ENCODE results near the gene BTG3.

Gene BTG3

GRCh38 chr21:17585875-17586450 lies 26.7 kb downstream of the BTG3 start:
- peak; percentile 7 for DNase-seq (ENCODE audit: low spot score)

DNA sequence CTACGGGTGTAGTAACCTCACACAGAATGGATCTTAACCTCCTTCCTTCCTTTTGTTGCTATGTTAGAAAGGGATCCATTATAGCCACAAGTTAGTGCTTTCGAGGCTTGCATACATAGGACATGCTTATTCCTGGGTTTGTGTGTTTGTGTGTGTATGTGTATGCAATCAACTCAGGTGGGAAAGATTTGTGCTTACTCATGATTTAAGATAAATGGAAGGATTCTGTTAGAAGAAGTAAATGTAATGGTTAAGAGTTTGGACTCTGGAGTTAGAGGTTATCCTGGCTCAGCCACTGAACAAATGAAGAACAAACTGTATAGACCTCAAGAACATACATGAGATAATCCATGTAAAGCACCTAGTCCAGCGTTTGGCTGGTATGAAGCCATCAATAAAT lies 28.8 kb downstream of the BTG3 start:
- no peak for DNase-seq (ENCODE audit: low spot score)

GRCh38 chr21:17580319-17580718 lies 32.4 kb downstream of the BTG3 start:
- no peak for DNase-seq (ENCODE audit: low spot score)

- no peak for DNase-seq (ENCODE audit: low spot score)
Measured at GRCh38 chr21:17578876-17579275, 33.8 kb downstream of the BTG3 start.

DNA sequence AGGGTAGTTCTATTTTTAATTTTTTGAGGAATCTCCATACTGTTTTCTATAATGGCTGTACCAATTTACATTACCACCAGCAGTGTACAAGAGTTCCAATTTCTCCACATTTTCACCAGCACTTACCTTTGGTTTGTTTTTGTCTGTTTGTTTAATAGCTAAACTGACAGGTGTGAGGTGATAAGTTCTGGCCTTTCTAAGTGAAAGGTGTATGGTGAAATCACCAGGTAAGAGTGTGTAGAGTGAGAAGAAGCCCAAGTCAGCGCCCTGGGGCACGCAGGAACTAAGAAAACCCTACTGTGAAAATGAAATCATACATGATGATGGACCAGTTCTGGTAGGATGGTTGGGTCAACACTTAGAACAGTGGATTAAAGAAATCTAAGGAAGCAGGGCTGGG lies 34.5 kb downstream of the BTG3 start:
- DNase-seq (ENCODE audit: low spot score), result no peak

GRCh38 chr21:17577701-17578100 lies 35.0 kb downstream of the BTG3 start:
- DNase-seq (ENCODE audit: low spot score), result no peak

- DNase-seq (ENCODE audit: low spot score), result no peak
Measured at GRCh38 chr21:17576080-17576835, 36.4 kb downstream of the BTG3 start.

DNA sequence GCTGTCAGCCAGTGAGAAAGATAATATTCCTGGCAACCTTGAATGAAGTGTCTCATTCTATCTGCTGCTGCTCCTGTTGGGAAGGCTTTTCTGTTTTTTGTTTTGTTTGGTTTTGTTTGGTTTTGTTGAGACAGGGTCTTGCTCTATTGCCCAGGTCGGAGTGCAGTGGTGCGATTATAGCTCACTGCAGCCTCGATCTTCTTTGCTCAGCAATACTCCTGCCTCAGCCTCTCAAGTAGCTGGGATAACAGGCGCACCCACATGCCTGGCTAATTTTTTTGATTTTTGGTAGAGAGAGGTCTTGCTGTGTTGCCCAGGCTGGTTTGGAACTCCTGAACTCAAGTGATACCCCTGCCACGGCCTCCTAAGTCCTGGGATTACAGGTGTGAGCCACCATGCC lies 37.6 kb downstream of the BTG3 start:
- no peak for DNase-seq (ENCODE audit: low spot score)

- no peak for DNase-seq (ENCODE audit: low spot score)
Measured at GRCh38 chr21:17572431-17572830, 40.3 kb downstream of the BTG3 start.

DNA sequence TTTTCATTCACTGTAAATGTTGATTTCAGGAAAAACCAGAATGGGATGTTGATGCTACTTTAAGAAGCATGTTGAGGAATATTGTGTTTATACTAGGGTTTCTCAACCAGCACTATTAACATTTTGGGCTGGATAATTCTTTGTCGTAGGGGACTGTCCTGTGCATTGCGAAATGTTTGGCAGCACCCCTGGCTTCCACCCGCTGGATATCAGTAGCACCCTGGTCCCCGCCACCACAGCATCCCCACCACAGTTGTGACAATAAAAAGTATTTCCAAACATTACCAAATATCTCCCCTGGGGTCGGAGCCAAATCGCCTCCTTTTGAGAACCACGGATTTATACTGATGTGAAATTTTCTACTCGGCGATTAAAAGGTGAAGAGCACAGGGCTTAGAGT lies 41.9 kb downstream of the BTG3 start:
- DNase-seq (ENCODE audit: low spot score), result no peak

- DNase-seq (ENCODE audit: low spot score), result no peak
Measured at GRCh38 chr21:17560377-17561025, 52.2 kb downstream of the BTG3 start.

- DNase-seq (ENCODE audit: low spot score), result peak; percentile 24
Measured at GRCh38 chr21:17554679-17555465, 57.8 kb downstream of the BTG3 start.

DNA sequence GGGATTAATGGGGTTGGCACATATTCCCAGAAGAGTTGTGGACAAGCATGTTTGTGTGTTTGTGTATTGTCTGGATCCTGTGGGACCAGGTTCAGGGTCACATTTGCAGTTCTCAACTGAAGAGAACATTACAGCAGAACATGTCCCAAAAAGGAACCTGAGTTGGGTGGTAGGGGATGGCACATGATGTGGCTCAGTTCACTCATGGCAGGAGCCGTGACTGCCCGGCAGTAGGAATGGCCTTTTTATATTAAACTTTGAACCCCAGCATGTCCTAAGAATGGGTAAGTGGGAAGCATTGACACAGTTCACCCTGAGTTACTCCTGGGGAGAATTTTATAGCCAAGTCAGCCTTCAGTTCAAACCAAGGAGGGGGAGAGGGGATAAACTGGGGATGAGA lies 58.6 kb downstream of the BTG3 start:
- DNase-seq (ENCODE audit: low spot score), result no peak

DNA sequence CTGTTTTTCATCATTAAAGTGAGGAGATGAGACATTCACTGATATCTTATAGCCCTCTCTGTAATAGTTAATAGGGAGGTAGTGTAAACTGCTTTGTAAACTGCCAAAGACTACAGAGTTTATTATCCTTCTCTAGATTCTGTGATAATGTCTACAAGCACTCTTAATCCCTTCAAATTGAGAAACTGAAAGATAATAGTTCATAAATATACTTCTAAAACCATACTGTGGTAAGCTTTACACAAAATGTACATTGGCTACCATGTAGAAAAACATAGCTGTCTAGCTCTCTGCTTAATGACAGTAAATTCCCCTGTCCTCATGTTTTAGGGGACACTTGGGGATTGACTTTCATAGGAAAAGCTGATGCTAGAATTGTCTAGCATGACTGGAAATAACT lies 60.3 kb downstream of the BTG3 start:
- no peak for DNase-seq (ENCODE audit: low spot score)

DNA sequence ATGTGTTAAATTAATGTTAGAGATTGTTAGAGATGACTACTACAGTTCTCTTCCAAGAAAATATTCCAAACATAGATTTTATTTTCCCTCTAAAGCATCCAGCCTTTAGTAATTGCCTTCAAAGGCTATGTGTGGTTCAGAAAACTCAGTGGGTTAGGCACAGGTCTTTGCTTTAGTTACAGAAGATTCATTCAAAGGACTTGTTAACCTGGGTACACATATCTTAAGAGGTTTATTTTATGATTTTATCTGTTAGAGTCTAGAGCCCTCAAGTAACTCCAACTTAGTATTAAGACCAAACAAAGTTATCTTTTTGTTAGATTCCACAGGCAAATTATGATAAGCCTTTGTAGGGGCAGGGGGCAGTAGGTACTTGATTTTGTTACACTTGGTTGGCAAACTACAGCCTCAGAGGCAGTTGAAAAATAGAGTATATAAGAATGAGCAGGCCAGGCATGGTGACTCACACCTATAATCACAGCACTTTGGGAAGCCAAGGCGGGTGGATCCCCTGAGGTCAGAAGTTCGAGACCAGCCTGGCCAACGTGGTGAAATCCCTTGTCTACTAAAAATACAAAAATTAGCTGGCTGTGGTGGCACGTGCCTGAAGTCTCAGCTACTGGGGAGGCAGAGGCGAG lies 61.9 kb downstream of the BTG3 start:
- no peak for DNase-seq (ENCODE audit: low spot score)

- no peak for DNase-seq (ENCODE audit: low spot score)
Measured at GRCh38 chr21:17548262-17548661, 64.4 kb downstream of the BTG3 start.

DNA sequence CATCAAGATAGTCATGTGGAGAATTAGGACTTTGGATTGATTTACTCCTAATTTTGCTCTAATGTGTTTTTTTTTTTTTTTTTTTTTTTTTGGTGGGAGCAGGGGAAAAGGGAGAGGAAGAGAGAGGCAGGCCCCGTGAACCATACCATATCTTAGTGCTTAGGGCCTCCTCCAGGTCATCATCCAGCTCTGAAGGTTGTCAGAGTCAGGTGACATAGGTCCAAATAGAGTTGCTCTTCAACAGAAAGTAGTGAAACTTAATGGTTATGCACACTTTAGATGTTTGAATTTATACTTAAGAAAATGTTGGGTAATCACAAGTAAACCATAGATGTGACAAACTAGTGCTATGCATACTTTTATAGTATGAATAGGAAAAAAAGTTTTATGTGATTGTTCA lies 67.7 kb downstream of the BTG3 start:
- no peak for DNase-seq (ENCODE audit: low spot score)

All from hepatic stellate cell (primary cell).